GM13977 (cell line): ENCODE data around the gene ADI1.

ENCODE experiments used
- DNase-seq: peaks from one replicate; pipeline ENCODE4 v3.0.0; 2012; ENCODE audit warnings: low spot score
- in situ Hi-C: fragments of 300-500 bp; cut with MboI; formaldehyde crosslinking; loops from one replicate; pipeline ENCODE4 v1.12.0; 2022; ENCODE audit warnings: low sequenced_read_pairs, low pct_unique_long_range_greater_than_20kb, mixed read lengths, inconsistent platforms; ENCODE audit not compliant: unreplicated experiment
- TF ChIP-seq, protein P1 (sequence below): IDR thresholded peaks from 2 replicates; pipeline ENCODE4 v1.5.1; 2012; ENCODE audit warnings: mild to moderate bottlenecking, control low read depth; ENCODE audit not compliant: insufficient read depth; ENCODE audit errors: extremely low read depth, missing control alignments

ADI1 gene

DNA sequence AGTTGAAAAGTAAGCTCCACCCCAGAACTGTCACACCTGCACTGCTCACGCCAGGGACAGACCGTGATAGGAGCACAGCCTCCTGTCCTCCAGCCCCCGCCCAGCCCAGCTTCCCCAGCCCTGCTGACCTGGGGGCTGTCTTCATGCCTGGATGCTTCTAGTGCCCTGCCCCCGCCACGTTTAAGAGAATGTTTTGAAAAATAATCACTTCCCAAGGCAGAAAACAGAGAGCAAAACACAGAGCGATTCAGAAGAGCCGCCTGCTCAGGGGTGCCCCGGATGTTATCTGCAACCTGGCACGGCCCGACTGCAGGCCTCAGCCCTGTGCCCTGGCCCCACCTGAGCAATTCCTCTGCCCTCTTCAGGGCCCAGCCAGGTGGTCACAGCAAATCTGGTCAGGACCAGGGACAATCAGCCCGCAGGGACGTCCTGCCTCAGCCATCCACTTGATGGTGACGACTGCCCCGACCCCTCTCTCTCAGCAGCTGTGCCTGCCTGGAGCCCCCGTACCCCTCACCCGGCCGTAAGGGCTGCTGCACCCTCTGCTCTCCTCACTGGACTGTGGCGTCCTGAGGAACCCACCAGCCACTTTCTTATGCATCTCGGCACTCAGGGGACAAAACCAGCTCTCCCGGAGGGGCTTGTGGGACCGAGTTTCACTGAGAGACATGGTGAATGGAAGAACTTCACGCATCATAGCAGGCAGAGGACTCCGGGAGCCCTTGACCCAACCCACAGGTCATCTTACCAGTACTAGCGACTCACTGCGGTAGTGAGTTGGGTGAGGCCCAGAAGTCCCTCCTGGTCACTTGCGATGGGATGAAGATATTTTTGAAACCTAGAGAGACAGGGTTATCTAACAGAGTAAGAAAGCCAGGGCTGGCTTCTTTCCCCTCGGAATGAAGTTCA is 30.2 kb downstream of the ADI1 start:
- TF ChIP-seq, protein P1, sequence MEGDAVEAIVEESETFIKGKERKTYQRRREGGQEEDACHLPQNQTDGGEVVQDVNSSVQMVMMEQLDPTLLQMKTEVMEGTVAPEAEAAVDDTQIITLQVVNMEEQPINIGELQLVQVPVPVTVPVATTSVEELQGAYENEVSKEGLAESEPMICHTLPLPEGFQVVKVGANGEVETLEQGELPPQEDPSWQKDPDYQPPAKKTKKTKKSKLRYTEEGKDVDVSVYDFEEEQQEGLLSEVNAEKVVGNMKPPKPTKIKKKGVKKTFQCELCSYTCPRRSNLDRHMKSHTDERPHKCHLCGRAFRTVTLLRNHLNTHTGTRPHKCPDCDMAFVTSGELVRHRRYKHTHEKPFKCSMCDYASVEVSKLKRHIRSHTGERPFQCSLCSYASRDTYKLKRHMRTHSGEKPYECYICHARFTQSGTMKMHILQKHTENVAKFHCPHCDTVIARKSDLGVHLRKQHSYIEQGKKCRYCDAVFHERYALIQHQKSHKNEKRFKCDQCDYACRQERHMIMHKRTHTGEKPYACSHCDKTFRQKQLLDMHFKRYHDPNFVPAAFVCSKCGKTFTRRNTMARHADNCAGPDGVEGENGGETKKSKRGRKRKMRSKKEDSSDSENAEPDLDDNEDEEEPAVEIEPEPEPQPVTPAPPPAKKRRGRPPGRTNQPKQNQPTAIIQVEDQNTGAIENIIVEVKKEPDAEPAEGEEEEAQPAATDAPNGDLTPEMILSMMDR = no peak
- no peak for DNase-seq
- in situ Hi-C loops = no loop called here

DNA sequence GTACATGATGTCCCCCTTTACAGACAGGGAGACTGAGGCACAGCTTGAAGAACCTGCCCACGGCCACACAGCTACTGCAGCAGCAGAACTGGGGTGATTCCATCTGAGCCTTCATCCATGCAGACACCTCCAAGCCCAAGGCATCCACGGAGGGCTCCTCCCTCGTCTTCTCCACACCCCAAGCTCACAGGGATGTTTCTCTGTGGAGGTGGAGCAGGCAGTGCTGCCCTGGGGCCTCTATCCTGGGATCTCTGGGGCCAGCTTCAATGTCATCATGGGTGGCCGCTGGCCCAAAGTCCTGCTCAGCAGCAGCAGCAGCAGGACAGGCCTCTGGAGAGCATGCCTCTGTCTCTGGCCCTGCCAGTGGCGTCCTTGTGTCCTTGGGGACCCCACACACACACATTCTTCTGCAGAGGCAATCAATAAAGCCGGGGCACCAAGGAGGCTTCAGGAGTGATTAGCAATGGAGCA is 31.2 kb downstream of the ADI1 start:
- TF ChIP-seq, protein P1 = no peak
- no peak for DNase-seq
- in situ Hi-C loops = no loop called here

DNA sequence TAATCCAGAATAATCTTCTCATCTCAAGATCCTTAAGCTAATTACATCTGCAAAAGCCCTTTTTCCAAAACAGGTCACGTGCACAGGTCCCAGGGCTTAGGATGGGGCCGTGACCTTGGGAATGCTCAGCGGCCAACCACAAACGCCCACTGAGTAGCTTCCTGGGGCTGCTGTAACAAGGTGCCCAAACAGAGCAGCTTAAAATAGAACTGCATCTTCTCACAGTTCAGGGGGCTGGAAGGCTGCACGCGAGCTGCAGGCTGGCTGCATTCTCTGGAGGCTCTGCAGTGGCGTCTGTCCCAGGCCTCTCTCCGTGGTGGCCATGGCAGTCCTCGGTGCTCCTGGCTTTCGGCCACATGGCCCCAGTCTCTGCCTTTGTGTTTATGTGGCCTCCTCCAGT is 31.9 kb downstream of the ADI1 start:
- DNase-seq = no peak
- in situ Hi-C loops = no loop called here

DNA sequence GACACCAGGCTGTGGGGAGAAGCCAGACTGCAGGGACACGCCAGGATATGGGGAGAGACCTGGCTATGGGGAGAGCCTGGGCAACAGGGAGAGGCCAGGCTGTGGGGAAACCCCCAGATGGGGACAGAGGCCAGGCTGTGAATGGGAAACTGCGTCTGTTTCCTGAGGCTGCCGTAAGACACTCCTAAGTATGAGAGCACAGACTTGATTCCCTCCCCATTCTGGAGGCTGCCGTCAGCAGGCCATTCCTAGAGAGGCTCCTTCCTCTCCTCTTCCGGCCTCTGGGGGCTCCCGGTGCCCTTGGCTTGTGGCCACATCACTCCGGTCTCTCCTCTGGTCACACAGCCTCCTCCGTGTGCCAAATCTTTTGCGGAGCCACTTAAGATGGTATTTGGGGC is 32.3 kb downstream of the ADI1 start:
- in situ Hi-C loops = no loop called here
- TF ChIP-seq, protein P1 = no peak
- DNase-seq = no peak

More for the DNA sequence above, 31.9 kb downstream of the ADI1 start:
- TF ChIP-seq, protein P1 = no peak

DNA sequence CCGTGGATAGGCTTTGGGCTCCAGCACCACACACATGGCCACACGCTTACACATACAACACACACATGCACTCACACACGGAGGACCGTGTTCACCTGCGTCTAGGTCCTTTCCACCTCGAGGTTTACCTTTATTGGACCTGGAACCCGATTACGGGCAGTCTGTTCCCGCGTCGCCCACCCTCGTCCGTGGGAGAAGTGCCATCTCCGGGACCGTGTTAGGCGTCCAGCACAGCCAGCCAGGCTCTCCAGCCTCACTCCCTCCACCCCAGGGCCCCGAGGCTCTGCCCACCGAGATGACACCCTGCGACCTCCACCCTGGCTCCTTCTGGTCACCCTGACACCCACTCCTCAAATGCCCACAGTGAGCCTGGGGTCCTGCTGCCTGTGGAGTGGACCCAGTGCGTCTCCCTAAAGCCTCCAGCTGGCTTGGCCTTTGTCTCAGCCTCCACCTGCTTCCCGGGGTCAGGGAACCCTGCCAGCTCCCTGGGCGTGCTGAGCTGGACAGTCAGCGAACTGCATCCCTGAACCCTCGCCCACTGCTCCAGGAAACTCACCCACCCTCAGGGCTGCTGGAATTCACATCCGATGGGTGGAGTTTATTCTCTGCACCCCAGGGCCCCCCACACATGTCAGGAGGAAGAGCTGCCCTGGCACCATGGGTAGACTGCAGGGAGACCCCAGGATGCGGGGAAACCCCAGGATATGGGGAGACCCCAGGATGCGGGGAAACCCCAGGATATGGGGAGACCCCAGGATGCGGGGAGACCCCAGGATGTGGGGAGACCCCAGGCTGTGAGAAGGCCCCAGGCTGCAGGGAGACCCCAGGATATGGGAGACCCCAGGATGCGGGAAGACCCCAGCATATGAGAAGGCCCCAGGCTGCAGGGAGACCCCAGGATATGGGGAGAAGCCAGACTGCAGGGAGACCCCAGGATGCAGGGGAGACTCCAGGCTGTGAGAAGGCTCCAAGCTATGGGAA is 33.0 kb downstream of the ADI1 start:
- in situ Hi-C loops = no loop called here
- TF ChIP-seq, protein P1 = no peak
- DNase-seq = no peak

DNA sequence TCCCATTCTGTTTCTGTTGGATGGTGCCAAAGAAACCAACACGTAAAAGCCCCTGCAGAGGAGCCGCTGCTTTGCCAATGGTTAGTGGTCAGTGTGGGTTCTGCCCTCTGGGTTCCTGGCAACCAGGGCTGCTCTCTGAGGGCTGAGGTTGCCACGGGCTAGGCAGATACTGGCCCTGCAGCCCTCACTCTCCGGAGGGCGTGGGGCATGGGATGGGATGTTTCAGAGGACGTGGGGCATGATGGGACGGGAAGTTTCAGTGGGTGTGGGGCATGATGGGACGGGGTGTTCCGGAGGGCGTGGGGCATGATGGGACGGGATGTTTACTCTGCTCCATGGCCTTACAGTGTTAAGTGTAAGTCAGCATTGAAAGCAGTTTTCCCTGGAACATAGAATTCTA is 34.2 kb downstream of the ADI1 start:
- in situ Hi-C loops = no loop called here
- DNase-seq = no peak
- TF ChIP-seq, protein P1 = no peak
